Activated CD4-positive, alpha-beta memory T cell treated with anti-CD3 and anti-CD28 coated beads, Interleukin-2, amount 10 ng/mL, durations not matched to agents 7 days and 5 days (primary cell): ENCODE measurements around the gene CETP. TPM values are rescaled to one million over a fixed set of nuclear protein-coding genes. Genes with fewer than 3 reads are reported as not detected.

Experiments
- CTCF ChIA-PET: fragments of 350-600 bp; sonication (Branson Sonifier 250); formaldehyde crosslinking; loops from one replicate; lab custom pipeline; 2021; ENCODE audit warnings: antibody characterized with exemption, inconsistent platforms; lab: Charles Lee
- POLR2A ChIA-PET: fragments of 350-600 bp; sonication (Branson Sonifier 250); formaldehyde crosslinking; loops from one replicate; lab custom pipeline; 2021; ENCODE audit warnings: antibody characterized with exemption; lab: Charles Lee
- DNase-seq: peaks from one replicate; pipeline ENCODE4 v3.0.0-alpha.2; 2020
- H3K27ac Mint-ChIP-seq: one replicate; pipeline ENCODE4 v1.8.0; 2021; ENCODE audit warnings: mild to moderate bottlenecking, mixed read lengths
- H3K27me3 Mint-ChIP-seq: one replicate; pipeline ENCODE4 v1.8.0; 2021; ENCODE audit warnings: mixed read lengths
- H3K36me3 Mint-ChIP-seq: one replicate; pipeline ENCODE4 v1.8.0; 2021; ENCODE audit warnings: low read depth, mixed read lengths
- H3K4me1 Mint-ChIP-seq: one replicate; pipeline ENCODE4 v1.8.0; 2021; ENCODE audit warnings: mixed read lengths
- H3K4me3 Mint-ChIP-seq: one replicate; pipeline ENCODE4 v1.8.0; 2021; ENCODE audit warnings: mild to moderate bottlenecking, mixed read lengths
- H3K9me3 Mint-ChIP-seq: one replicate; pipeline ENCODE4 v1.8.0; 2021; ENCODE audit warnings: mixed read lengths
- total RNA-seq, 2 experiments: library from RNA; stranded (reverse); gene quantifications; one replicate each; pipeline ENCODE4 v1.2.3, GENCODE V29; 2021

CETP gene
- total RNA-seq, 2 experiments from 2014 or later, result not detected

GRCh38 chr16:56936950-56937349 lies 24.8 kb upstream of the CETP start:
- Mint-ChIP-seq H3K27me3 (no peaks in the 10 kb centered on the region), H3K9me3 (no peaks in the 10 kb centered on the region), H3K4me1 (peaks cover 70% of the 10 kb centered on the region), H3K4me3 (peak overlapping the region; percentile 26), H3K36me3 (peaks cover 94% of the 10 kb centered on the region), H3K27ac (peak overlapping the region; percentile 45)
- ChIA-PET CTCF (interaction anchor here (1.3 kb wide), 1 partner anchor 18 kb away, joined by 3 read pairs; no protein-coding TSS in a partner anchor), POLR2A (interaction anchor here (0.8 to 3.4 kb wide), 7 partner anchors 9 to 68 kb away, joined by 3 to 17 read pairs (median 4); partner anchors contain the start of gene NLRC5)
- no peak for DNase-seq

- POLR2A ChIA-PET, result interaction anchor here (0.6 to 3.4 kb wide), 11 partner anchors 8 to 110 kb away, joined by 3 to 18 read pairs (median 5); partner anchors contain the start of gene NLRC5
- Mint-ChIP-seq H3K36me3 (peaks cover 97% of the 10 kb centered on the region), H3K4me1 (peaks cover 88% of the 10 kb centered on the region), H3K9me3 (no peaks in the 10 kb centered on the region), H3K4me3 (peak overlapping the region; percentile 68), H3K27ac (peak overlapping the region; percentile 93), H3K27me3 (no peaks in the 10 kb centered on the region)
- peak; percentile 77 for DNase-seq
- CTCF ChIA-PET, result interaction anchor here (0.6 to 2.5 kb wide), 5 partner anchors 13 to 1448 kb away, joined by 3 to 8 read pairs (median 5); no protein-coding TSS in a partner anchor
These were observed 22.9 kb upstream of the CETP start for GRCh38 chr16:56938664-56939513.

GRCh38 chr16:56939801-56940200 lies 21.9 kb upstream of the CETP start:
- DNase-seq, result no peak
- peaks cover 88% of the 10 kb centered on the region for H3K4me1 Mint-ChIP-seq
- CTCF ChIA-PET, result interaction anchor here (2.0 to 2.5 kb wide), 2 partner anchors 25 to 73 kb away, joined by 4 to 8 read pairs; no protein-coding TSS in a partner anchor
- no peaks in the 10 kb centered on the region for H3K27me3 Mint-ChIP-seq
- peak overlapping the region; percentile 68 for H3K4me3 Mint-ChIP-seq
- H3K36me3 Mint-ChIP-seq, result peaks cover 98% of the 10 kb centered on the region
- H3K27ac Mint-ChIP-seq, result peak overlapping the region; percentile 93
- no peaks in the 10 kb centered on the region for H3K9me3 Mint-ChIP-seq
- POLR2A ChIA-PET, result interaction anchor here (0.7 to 2.8 kb wide), 6 partner anchors 9 to 111 kb away, joined by 3 to 18 read pairs (median 8); no protein-coding TSS in a partner anchor

GRCh38 chr16:56941092-56941491 lies 20.7 kb upstream of the CETP start:
- Mint-ChIP-seq H3K36me3 (peaks cover 92% of the 10 kb centered on the region), H3K27ac (peak overlapping the region; percentile 30), H3K4me3 (no peak overlapping the region), H3K4me1 (peaks cover 81% of the 10 kb centered on the region), H3K27me3 (no peaks in the 10 kb centered on the region), H3K9me3 (no peaks in the 10 kb centered on the region)
- DNase-seq, result no peak
- CTCF ChIA-PET, result no interaction called here
- POLR2A ChIA-PET, result interaction anchor here (1.1 to 8.0 kb wide), 4 partner anchors 9 to 162 kb away, joined by 4 to 140 read pairs (median 4); partner anchors contain the start of gene HERPUD1

GRCh38 chr16:56941856-56942331 lies 19.9 kb upstream of the CETP start:
- CTCF ChIA-PET, result interaction anchor here (1.1 kb wide), 1 partner anchor 22 kb away, joined by 3 read pairs; no protein-coding TSS in a partner anchor
- H3K36me3 Mint-ChIP-seq, result peaks cover 88% of the 10 kb centered on the region
- POLR2A ChIA-PET, result interaction anchor here (0.8 to 8.0 kb wide), 7 partner anchors 9 to 163 kb away, joined by 3 to 140 read pairs (median 4); partner anchors contain the start of genes HERPUD1 and NLRC5

GRCh38 chr16:56943761-56944375 lies 17.9 kb upstream of the CETP start:
- ChIA-PET CTCF (interaction anchor here (0.8 to 1.9 kb wide), 2 partner anchors 20 to 75 kb away, joined by 3 to 4 read pairs; no protein-coding TSS in a partner anchor), POLR2A (interaction anchor here (0.9 to 8.0 kb wide), 5 partner anchors 12 to 98 kb away, joined by 3 to 140 read pairs (median 3); partner anchors contain the start of gene HERPUD1)
- Mint-ChIP-seq H3K4me3 (no peak overlapping the region), H3K36me3 (peaks cover 74% of the 10 kb centered on the region), H3K27me3 (no peaks in the 10 kb centered on the region), H3K9me3 (no peaks in the 10 kb centered on the region), H3K27ac (peak overlapping the region; percentile 31), H3K4me1 (peaks cover 58% of the 10 kb centered on the region)
- DNase-seq, result no peak

More at GRCh38 chr16:56941856-56942331, 19.9 kb upstream of the CETP start:
- no peak overlapping the region for H3K4me3 Mint-ChIP-seq
- H3K9me3 Mint-ChIP-seq, result no peaks in the 10 kb centered on the region
- H3K27ac Mint-ChIP-seq, result no peak overlapping the region
- no peak for DNase-seq
- H3K4me1 Mint-ChIP-seq, result peaks cover 76% of the 10 kb centered on the region
- H3K27me3 Mint-ChIP-seq, result no peaks in the 10 kb centered on the region

GRCh38 chr16:56944954-56945839 lies 16.6 kb upstream of the CETP start:
- ChIA-PET CTCF (interaction anchor here (0.7 to 1.9 kb wide), 4 partner anchors 19 to 79 kb away, joined by 3 to 4 read pairs (median 4); no protein-coding TSS in a partner anchor), POLR2A (interaction anchor here (1.2 to 8.0 kb wide), 7 partner anchors 8 to 82 kb away, joined by 3 to 140 read pairs (median 4); partner anchors contain the start of gene HERPUD1)
- no peak for DNase-seq
- Mint-ChIP-seq H3K27ac (peak overlapping the region; percentile 69), H3K4me1 (peaks cover 49% of the 10 kb centered on the region), H3K9me3 (no peaks in the 10 kb centered on the region), H3K36me3 (peaks cover 60% of the 10 kb centered on the region), H3K27me3 (no peaks in the 10 kb centered on the region), H3K4me3 (no peak overlapping the region)

- ChIA-PET CTCF (interaction anchor here (0.8 to 3.3 kb wide), 2 partner anchors 19 to 79 kb away, joined by 4 to 12 read pairs; no protein-coding TSS in a partner anchor), POLR2A (interaction anchor here (1.2 to 8.0 kb wide), 6 partner anchors 9 to 26 kb away, joined by 4 to 140 read pairs (median 6); partner anchors contain the start of gene HERPUD1)
- H3K4me1 Mint-ChIP-seq, result peaks cover 50% of the 10 kb centered on the region
- peaks cover 52% of the 10 kb centered on the region for H3K36me3 Mint-ChIP-seq
- DNase-seq, result no peak
- H3K9me3 Mint-ChIP-seq, result no peaks in the 10 kb centered on the region
- no peak overlapping the region for H3K4me3 Mint-ChIP-seq
- H3K27me3 Mint-ChIP-seq, result no peaks in the 10 kb centered on the region
- no peak overlapping the region for H3K27ac Mint-ChIP-seq
These were observed 15.8 kb upstream of the CETP start for GRCh38 chr16:56945847-56946527.

GRCh38 chr16:56946767-56947603 lies 14.8 kb upstream of the CETP start:
- peak overlapping the region; percentile 23 for H3K27ac Mint-ChIP-seq
- H3K4me1 Mint-ChIP-seq, result peaks cover 49% of the 10 kb centered on the region
- H3K9me3 Mint-ChIP-seq, result no peaks in the 10 kb centered on the region
- no peaks in the 10 kb centered on the region for H3K27me3 Mint-ChIP-seq
- peaks cover 44% of the 10 kb centered on the region for H3K36me3 Mint-ChIP-seq
- no peak overlapping the region for H3K4me3 Mint-ChIP-seq
- ChIA-PET CTCF (interaction anchor here (0.7 to 3.3 kb wide), 3 partner anchors 54 to 80 kb away, joined by 3 to 12 read pairs (median 4); no protein-coding TSS in a partner anchor), POLR2A (interaction anchor here (0.6 to 8.0 kb wide), 3 partner anchors 9 to 66 kb away, joined by 3 to 140 read pairs (median 11); partner anchors contain the start of gene HERPUD1)
- DNase-seq, result no peak

- Mint-ChIP-seq H3K27ac (peak overlapping the region; percentile 11), H3K4me3 (no peak overlapping the region), H3K27me3 (no peaks in the 10 kb centered on the region), H3K36me3 (peaks cover 38% of the 10 kb centered on the region), H3K9me3 (no peaks in the 10 kb centered on the region), H3K4me1 (peaks cover 44% of the 10 kb centered on the region)
- ChIA-PET POLR2A (interaction anchor here (0.6 to 8.0 kb wide), 3 partner anchors 9 to 66 kb away, joined by 3 to 140 read pairs (median 11); partner anchors contain the start of gene HERPUD1), CTCF (interaction anchor here (0.7 to 3.3 kb wide), 3 partner anchors 55 to 80 kb away, joined by 3 to 12 read pairs (median 4); no protein-coding TSS in a partner anchor)
- DNase-seq, result no peak
These were observed 14.2 kb upstream of the CETP start for GRCh38 chr16:56947604-56947995.
